CD4-positive, CD25-positive, alpha-beta regulatory T cell (primary cell): ENCODE results near the gene DACH2. TPM values are rescaled to one million over a fixed set of nuclear protein-coding genes. Genes with fewer than 3 reads are reported as not detected.
A peak's percentile ranks its signal among the peaks of the same experiment; 100 is the strongest.

Experiments
- ATAC-seq, 2 donors: fragments of 150-1000 bp; cut with Tn5 transposase; one replicate each; pipeline ENCODE4 v1.10.0; 2021; ENCODE audit warnings: low read depth in 2 of 2, moderate number of reproducible peaks in 2 of 2, moderate library complexity in 1 of 2
- DNase-seq, 3 donors: peaks; one replicate each; pipeline versions ENCODE4 v3.0.0 to v3.0.0-alpha.2; 2012 to 2022; ENCODE audit warnings: mixed read lengths in 1 of 3
- H3K27ac ChIP-seq: one replicate; pipeline ENCODE4 v1.7.0; 2013; ENCODE audit warnings: mild to moderate bottlenecking, low read length; ENCODE audit not compliant: insufficient read depth, poor library complexity, severe bottlenecking
- H3K27me3 ChIP-seq: one replicate; pipeline ENCODE4 v1.7.0; 2013; ENCODE audit warnings: low read length; ENCODE audit not compliant: control insufficient read depth, insufficient read depth
- H3K36me3 ChIP-seq: one replicate; pipeline ENCODE4 v1.7.0; 2013; ENCODE audit warnings: mild to moderate bottlenecking, low read length, moderate library complexity; ENCODE audit not compliant: control insufficient read depth, insufficient read depth
- H3K4me1 ChIP-seq: 2 replicates; pipeline ENCODE4 v1.7.0; 2013; ENCODE audit warnings: mild to moderate bottlenecking, low read length; ENCODE audit not compliant: insufficient read depth, control insufficient read depth, poor library complexity, severe bottlenecking
- H3K4me3 ChIP-seq: one replicate; pipeline ENCODE4 v1.7.0; 2013; ENCODE audit warnings: low read depth, mild to moderate bottlenecking, low read length, moderate library complexity
- H3K9me3 ChIP-seq, 2 experiments: 1 replicate in 1 of 2; 2 replicates in 1 of 2; pipeline ENCODE4 v1.7.0; 2013; ENCODE audit warnings: low read length in 2 of 2, mild to moderate bottlenecking in 1 of 2, moderate library complexity in 1 of 2; ENCODE audit not compliant: control insufficient read depth in 2 of 2
- H3K27ac Mint-ChIP-seq, 3 donors: one replicate each; pipeline ENCODE4 v1.8.0; 2020 to 2022; ENCODE audit warnings: mild to moderate bottlenecking in 3 of 3, mixed read lengths in 3 of 3, moderate library complexity in 2 of 3
- H3K27me3 Mint-ChIP-seq: one replicate; pipeline ENCODE4 v1.8.0; 2022; ENCODE audit warnings: mild to moderate bottlenecking, mixed read lengths
- H3K36me3 Mint-ChIP-seq: one replicate; pipeline ENCODE4 v1.8.0; 2020; ENCODE audit warnings: mixed read lengths
- H3K4me1 Mint-ChIP-seq, 4 donors: one replicate each; pipeline ENCODE4 v1.8.0; 2020 to 2022; ENCODE audit warnings: mixed read lengths in 4 of 4, mild to moderate bottlenecking in 1 of 4
- H3K4me3 Mint-ChIP-seq, 4 donors: one replicate each; pipeline ENCODE4 v1.8.0; 2020 to 2022; ENCODE audit warnings: mild to moderate bottlenecking in 4 of 4, mixed read lengths in 4 of 4, moderate library complexity in 3 of 4
- H3K9me3 Mint-ChIP-seq, 7 donors: one replicate each; pipeline ENCODE4 v1.8.0; 2020 to 2022; ENCODE audit warnings: mixed read lengths in 7 of 7, mild to moderate bottlenecking in 3 of 7, moderate library complexity in 2 of 7
- polyA plus RNA-seq, 4 donors: library from polyadenylated mRNA; unstranded; fragments of 300-500 nt; fragmentation: Illumina TruSeq; gene quantifications; one replicate each; pipeline ENCODE4 v1.2.3, GENCODE V29; 2021
- total RNA-seq: library from RNA; stranded (reverse); gene quantifications from one replicate; pipeline ENCODE4 v1.2.3, GENCODE V29; 2022

The DACH2 gene
- total and polyA plus RNA-seq, 5 donors from 2014 or later = not detected

DNA sequence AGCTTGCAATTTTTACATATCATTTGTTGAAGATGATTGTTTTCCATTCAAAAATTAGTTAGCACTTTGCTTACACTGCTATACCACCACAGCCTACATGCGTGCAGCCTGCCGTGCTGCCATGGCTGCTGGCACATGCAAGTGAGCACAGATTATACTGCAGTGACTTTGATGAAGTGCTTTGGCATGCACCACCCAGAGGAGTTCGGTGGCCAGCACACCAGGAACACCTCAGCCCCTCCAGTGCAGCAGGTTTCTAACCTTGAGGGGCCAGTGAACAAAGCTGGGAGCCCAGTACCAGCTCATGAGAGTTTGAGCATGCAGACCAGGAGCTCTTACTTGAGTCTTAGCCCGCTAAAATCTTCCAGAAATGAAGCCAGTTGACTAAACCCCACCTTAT is 431.5 kb downstream of the DACH2 start:
- no peaks in the 10 kb centered on the region for H3K9me3 ChIP-seq
- ATAC-seq = no peak

DNA sequence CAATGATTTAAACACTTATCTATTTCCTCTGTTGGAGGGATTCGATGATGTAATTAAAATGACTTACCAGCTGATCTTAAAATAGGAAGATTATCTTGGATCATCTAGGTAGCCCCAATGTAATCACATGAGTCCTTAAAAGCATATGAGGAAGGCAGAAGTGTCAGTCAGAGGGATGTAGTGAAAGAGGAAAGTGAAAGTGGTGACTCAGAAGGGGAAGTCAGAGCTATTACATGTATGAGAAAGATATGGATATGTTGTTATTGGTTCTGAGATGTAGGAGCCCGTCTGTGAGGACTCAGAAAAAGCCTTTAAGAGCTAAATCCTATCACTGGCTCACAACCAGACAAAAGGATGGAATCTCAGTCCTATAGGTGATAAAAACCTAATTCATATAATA is 456.4 kb downstream of the DACH2 start:
- ATAC-seq (no peak), DNase-seq (peak in 1 of 3 donors; percentile 0)
- peaks cover 0 to 5% (median 2%) of the 10 kb centered on the region in 7 donors for H3K9me3 Mint-ChIP-seq
- Histone ChIP-seq H3K36me3 (no peaks in the 10 kb centered on the region), H3K27me3 (no peaks in the 10 kb centered on the region), H3K9me3 (peaks cover 0 to 1% of the 10 kb centered on the region in 2 experiments), H3K27ac (no peak overlapping the region), H3K4me3 (no peak overlapping the region), H3K4me1 (no peaks in the 10 kb centered on the region)
- no peaks in the 10 kb centered on the region for H3K36me3 Mint-ChIP-seq
- no peak overlapping the region for H3K27ac Mint-ChIP-seq
- H3K4me1 Mint-ChIP-seq = no peaks in the 10 kb centered on the region
- no peak overlapping the region for H3K4me3 Mint-ChIP-seq
- no peaks in the 10 kb centered on the region for H3K27me3 Mint-ChIP-seq

More for the DNA sequence above, 431.5 kb downstream of the DACH2 start:
- H3K27ac Mint-ChIP-seq = no peak overlapping the region
- no peaks in the 10 kb centered on the region for H3K27me3 ChIP-seq
- H3K36me3 ChIP-seq = no peaks in the 10 kb centered on the region
- H3K4me1 ChIP-seq = no peaks in the 10 kb centered on the region
- no peaks in the 10 kb centered on the region for H3K27me3 Mint-ChIP-seq
- no peaks in the 10 kb centered on the region for H3K4me1 Mint-ChIP-seq
- peaks cover 0 to 4% (median 0%) of the 10 kb centered on the region in 7 donors for H3K9me3 Mint-ChIP-seq
- no peak for DNase-seq
- no peaks in the 10 kb centered on the region for H3K36me3 Mint-ChIP-seq
- no peak overlapping the region for H3K4me3 Mint-ChIP-seq
- no peak overlapping the region for H3K4me3 ChIP-seq
- H3K27ac ChIP-seq = no peak overlapping the region

DNA sequence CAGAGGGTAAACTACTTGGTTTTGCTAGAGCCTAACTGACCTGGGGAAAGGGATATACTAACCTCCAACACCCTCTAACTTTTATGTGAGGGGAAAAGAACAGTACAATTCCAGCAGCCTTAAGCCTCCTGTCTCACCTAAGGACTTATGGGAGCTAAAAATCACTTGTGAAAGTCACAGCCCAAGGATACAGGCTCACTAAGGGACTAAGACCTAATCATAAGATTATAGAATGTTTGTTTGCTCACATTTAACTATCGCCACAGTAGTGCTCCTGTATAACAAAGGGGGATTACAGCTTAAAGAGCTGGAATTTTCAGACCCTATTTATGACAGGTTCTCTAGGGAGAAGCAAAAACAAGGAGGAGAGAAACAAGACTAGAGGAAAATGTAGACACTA is 548.7 kb downstream of the DACH2 start:
- Mint-ChIP-seq H3K4me3 (no peak overlapping the region), H3K27me3 (no peaks in the 10 kb centered on the region), H3K9me3 (peaks cover 0 to 7% (median 2%) of the 10 kb centered on the region in 7 donors), H3K36me3 (no peaks in the 10 kb centered on the region), H3K4me1 (no peaks in the 10 kb centered on the region), H3K27ac (no peak overlapping the region)
- H3K36me3 ChIP-seq = no peaks in the 10 kb centered on the region
- DNase-seq (no peak), ATAC-seq (no peak)
- no peaks in the 10 kb centered on the region for H3K27me3 ChIP-seq
- no peak overlapping the region for H3K4me3 ChIP-seq
- H3K4me1 ChIP-seq = no peaks in the 10 kb centered on the region
- H3K27ac ChIP-seq = no peak overlapping the region
- no peaks in the 10 kb centered on the region for H3K9me3 ChIP-seq

DNA sequence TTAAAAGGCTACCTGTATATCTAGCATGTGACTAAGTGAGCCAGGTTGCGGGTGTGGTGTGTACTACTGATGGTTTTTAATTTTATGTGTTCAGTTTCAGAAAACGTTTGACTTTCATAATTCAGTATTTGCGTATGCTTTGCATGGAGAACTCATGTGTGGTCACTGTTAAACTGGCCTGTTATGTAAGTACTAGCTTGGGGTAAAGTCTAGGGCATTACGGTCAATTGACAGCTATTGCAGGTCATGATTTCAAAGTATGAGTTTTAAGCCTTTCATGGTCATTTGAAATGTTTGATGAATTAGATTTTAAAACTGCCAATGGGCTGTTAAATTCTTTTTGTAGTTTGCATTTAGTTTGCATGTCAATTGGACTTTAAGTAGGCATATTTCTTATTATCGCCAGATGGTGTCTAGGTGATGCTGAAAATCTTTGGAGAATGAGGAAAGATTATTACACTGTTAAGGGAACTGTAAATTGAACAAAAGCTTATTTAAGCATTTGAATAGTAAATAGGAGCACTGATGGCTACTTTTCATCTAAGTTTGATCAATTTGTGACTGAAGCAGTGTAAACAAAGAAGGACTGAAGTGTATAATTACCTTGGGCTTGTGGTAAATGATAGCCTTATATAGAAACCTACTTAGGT is 563.4 kb downstream of the DACH2 start:
- Histone ChIP-seq H3K27ac (no peak overlapping the region), H3K9me3 (no peaks in the 10 kb centered on the region), H3K4me3 (no peak overlapping the region), H3K36me3 (no peaks in the 10 kb centered on the region), H3K4me1 (no peaks in the 10 kb centered on the region), H3K27me3 (no peaks in the 10 kb centered on the region)
- Mint-ChIP-seq H3K36me3 (no peaks in the 10 kb centered on the region), H3K4me1 (no peaks in the 10 kb centered on the region), H3K27me3 (no peaks in the 10 kb centered on the region), H3K4me3 (no peak overlapping the region), H3K9me3 (peaks cover 0 to 5% (median 0%) of the 10 kb centered on the region in 7 donors), H3K27ac (no peak overlapping the region)
- DNase-seq (no peak), ATAC-seq (no peak)

DNA sequence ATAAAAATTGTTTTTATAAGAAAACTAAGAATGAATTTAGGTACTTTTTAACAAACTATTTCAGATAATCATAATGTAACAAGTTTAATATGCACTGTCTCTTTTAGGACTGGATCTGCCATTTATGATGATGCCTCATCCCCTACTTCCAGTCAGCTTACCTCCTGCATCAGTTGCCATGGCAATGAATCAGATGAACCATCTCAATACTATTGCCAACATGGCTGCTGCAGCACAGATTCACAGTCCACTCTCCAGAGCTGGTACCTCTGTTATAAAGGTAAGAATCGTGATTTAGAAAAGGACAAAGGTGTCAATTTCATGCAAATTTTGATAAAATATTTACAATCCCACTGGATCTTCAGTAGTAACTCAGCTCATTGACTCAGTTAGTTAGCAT is 566.2 kb downstream of the DACH2 start:
- Mint-ChIP-seq H3K36me3 (no peaks in the 10 kb centered on the region), H3K27me3 (no peaks in the 10 kb centered on the region), H3K9me3 (peaks cover 0 to 8% (median 0%) of the 10 kb centered on the region in 7 donors), H3K4me3 (no peak overlapping the region), H3K27ac (no peak overlapping the region), H3K4me1 (no peaks in the 10 kb centered on the region)
- no peak overlapping the region for H3K27ac ChIP-seq
- no peaks in the 10 kb centered on the region for H3K36me3 ChIP-seq
- no peak overlapping the region for H3K4me3 ChIP-seq
- H3K4me1 ChIP-seq = no peaks in the 10 kb centered on the region
- no peak for ATAC-seq
- H3K9me3 ChIP-seq = no peaks in the 10 kb centered on the region
- no peak for DNase-seq
- no peaks in the 10 kb centered on the region for H3K27me3 ChIP-seq

DNA sequence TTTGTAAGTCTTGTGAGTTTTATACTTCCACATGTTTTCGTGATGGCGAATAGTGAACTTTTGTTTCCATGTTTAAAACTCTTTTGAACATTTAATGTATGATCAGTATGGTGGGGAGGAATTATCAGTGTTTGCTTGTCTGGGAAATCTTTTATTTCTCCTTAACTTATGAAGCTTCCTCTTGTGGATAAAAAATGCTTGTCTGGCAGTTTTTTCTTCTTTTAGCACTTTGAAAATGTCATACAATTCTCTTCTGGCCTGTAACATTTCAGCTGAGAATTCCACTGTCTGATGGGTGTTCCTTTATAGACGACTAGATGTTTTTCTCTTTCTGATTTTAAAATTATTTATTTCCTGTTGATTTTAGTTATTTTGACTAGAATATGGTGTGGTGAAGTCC is 576.0 kb downstream of the DACH2 start:
- peaks cover 0 to 5% (median 2%) of the 10 kb centered on the region in 7 donors for H3K9me3 Mint-ChIP-seq
- Histone ChIP-seq H3K4me3 (no peak overlapping the region), H3K9me3 (no peaks in the 10 kb centered on the region), H3K36me3 (no peaks in the 10 kb centered on the region), H3K4me1 (no peaks in the 10 kb centered on the region), H3K27me3 (no peaks in the 10 kb centered on the region), H3K27ac (no peak overlapping the region)
- no peak overlapping the region for H3K27ac Mint-ChIP-seq
- H3K4me1 Mint-ChIP-seq = no peaks in the 10 kb centered on the region
- H3K4me3 Mint-ChIP-seq = no peak overlapping the region
- no peaks in the 10 kb centered on the region for H3K36me3 Mint-ChIP-seq
- DNase-seq (no peak), ATAC-seq (no peak)
- H3K27me3 Mint-ChIP-seq = no peaks in the 10 kb centered on the region

DNA sequence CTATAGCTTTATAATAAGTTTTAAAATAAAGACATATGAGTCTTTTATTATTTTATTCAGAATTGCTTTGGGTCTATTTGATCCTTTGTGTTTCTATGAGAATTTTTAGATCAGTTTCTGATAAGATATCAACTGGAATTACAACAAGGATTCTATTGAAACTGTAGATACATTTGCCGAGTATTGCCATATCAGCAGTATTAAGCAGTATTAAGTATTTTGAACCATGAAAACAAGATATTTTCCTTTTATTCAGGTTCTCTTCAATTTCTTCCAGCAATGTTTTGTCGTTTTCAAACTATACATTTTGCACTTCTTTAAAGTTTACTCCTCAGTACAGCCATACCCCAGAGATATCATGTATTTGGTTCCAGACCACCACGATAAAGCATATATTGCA is 598.8 kb downstream of the DACH2 start:
- Mint-ChIP-seq H3K4me1 (no peaks in the 10 kb centered on the region), H3K27ac (no peak overlapping the region), H3K9me3 (peaks cover 0 to 2% (median 0%) of the 10 kb centered on the region in 7 donors), H3K36me3 (no peaks in the 10 kb centered on the region), H3K4me3 (no peak overlapping the region), H3K27me3 (no peaks in the 10 kb centered on the region)
- Histone ChIP-seq H3K4me3 (no peak overlapping the region), H3K27me3 (no peaks in the 10 kb centered on the region), H3K27ac (no peak overlapping the region), H3K36me3 (no peaks in the 10 kb centered on the region), H3K9me3 (peaks cover 0 to 2% of the 10 kb centered on the region in 2 experiments), H3K4me1 (no peaks in the 10 kb centered on the region)
- DNase-seq (no peak), ATAC-seq (no peak)

DNA sequence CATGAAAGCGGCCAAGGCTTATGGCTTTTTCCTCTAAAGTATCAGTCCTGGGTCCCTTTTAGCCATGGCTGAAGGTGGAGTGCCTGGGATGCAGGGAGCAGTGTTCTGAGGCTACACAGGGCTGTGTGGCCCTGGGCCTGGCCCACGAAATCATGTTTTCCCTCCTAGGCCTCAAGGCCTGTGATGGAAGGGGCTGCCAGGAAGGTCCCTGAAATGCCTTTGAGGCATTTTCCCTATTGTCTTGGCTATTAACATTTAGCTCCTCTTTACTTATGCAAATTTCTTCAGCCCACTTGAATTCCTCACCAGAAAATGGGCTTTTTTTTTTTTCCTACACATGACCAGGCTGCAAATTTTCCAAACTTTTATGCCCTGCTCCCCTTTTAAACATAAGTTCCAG is 657.0 kb downstream of the DACH2 start:
- ATAC-seq (no peak), DNase-seq (no peak)
- Mint-ChIP-seq H3K36me3 (no peaks in the 10 kb centered on the region), H3K27me3 (no peaks in the 10 kb centered on the region), H3K27ac (no peak overlapping the region), H3K4me1 (no peaks in the 10 kb centered on the region), H3K9me3 (peaks cover 0 to 7% (median 1%) of the 10 kb centered on the region in 7 donors), H3K4me3 (no peak overlapping the region)
- no peak overlapping the region for H3K27ac ChIP-seq
- H3K27me3 ChIP-seq = no peaks in the 10 kb centered on the region
- no peaks in the 10 kb centered on the region for H3K9me3 ChIP-seq
- H3K36me3 ChIP-seq = no peaks in the 10 kb centered on the region
- no peaks in the 10 kb centered on the region for H3K4me1 ChIP-seq
- no peak overlapping the region for H3K4me3 ChIP-seq
